HS-27A (cell line): ENCODE measurements around the gene MEIOB.
"Not testable (repeated sequence)": the region's sequence is repeated elsewhere in the genome, so short reads cannot be mapped to it uniquely, and the experiment has no call there.

Source experiments
- DNase-seq: peaks from one replicate; pipeline ENCODE4 v3.0.0-alpha.2; 2012; ENCODE audit warnings: low read depth, missing footprints

Gene MEIOB

DNA sequence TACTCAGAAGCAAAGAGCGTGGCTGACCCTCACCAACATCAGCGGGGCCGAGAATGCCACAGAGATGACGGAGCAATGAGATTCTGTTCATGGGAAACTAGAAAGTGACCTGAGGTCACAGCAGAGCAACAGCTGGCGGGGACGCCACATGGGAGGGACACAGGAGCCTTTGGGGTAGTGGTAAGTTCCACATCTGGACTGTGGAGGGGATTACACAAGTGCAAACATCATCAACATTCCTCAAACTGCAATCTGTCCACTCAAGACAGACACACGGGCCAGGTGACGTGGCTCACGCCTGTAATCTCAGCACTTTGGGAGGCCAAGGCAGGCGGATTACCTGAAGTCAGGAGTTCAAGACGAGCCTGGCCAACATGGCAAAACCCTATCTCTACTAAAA lies 56.5 kb downstream of the MEIOB start:
- DNase-seq = no peak

- no peak for DNase-seq
Measured at GRCh38 chr16:1812732-1813163, 59.2 kb downstream of the MEIOB start.

- DNase-seq = no peak
Measured at GRCh38 chr16:1810536-1810935, 61.4 kb downstream of the MEIOB start.

GRCh38 chr16:1810106-1810505 lies 61.9 kb downstream of the MEIOB start:
- DNase-seq = no peak

- no peak for DNase-seq
Measured at GRCh38 chr16:1809281-1809801, 62.6 kb downstream of the MEIOB start.

DNA sequence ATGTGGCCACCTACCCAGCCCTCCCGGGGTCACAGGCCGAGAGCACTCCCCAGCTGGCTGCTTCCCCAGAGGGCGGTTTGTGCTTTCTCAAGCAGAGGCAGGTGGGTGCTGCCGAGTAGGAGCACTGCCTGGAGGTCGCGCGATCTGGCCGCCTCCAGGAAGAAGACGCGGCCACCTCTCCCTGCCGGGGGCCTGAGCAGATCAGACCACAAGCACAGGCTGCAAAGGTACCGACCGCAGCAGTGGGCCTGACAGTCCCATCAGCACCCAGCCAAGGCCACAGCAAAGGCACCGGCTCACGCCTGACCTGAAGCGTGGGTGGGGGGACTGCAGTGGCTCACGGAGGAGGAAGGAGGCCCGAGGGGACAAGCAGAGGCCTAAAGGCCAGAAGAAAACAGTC lies 63.3 kb downstream of the MEIOB start:
- no peak for DNase-seq

GRCh38 chr16:1807626-1808025 lies 64.3 kb downstream of the MEIOB start:
- no peak for DNase-seq

GRCh38 chr16:1800701-1801100 lies 71.3 kb downstream of the MEIOB start:
- DNase-seq = no peak

DNA sequence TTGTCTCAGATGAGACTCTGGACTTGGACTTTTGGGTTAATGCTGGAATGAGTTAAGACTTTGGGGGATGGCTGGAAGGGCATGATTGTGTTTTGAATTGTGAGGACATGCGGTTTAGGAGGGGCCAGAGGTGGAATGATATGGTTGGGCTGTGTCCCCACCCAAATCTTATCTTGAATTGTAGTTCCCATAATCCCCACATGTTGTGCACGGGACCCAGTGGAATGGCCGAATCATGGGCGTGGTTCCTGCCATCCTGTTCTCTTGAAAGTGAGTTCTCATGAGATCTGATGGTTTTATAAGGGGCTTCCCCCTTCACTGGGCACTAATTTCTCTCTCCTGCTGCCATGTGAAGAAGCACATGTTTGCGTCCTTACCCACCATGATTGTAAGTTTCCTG lies 72.7 kb downstream of the MEIOB start:
- not testable (repeated sequence) for DNase-seq

- no peak for DNase-seq
Measured at GRCh38 chr16:1794908-1795666, 76.9 kb downstream of the MEIOB start.

GRCh38 chr16:1794221-1794871 lies 77.6 kb downstream of the MEIOB start:
- DNase-seq = no peak

DNA sequence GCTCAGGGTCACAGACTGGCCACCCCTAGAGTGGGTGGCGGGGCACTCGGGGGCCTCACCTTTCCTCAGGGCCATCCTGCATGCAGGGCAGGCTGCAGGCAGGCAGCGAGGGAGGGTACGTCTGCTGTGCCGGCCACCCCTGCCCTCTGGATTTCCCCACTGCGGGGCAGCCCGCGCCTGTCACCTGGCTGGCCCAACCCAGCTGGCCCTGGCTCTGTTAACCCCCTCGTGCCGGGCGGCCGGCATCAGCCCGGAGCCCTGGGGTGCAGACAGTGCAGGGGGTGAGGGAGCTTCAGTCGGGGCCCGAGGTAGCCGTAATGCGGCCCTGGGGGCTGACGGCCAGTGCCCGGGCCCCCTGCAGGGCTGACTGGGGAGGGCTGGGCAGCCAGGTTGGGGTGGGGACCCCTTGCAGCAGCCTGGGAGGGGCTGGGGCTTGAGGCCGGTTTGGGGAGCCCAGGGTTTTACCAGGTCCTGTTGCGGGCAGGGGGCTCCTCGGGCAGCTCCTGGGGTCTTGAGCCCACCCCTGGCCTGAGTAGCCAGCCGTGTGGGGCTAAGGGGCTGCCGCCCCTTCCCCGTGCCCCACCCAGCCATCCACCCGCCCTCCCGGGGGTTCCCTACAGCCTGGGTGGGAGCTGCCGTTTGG lies 78.3 kb downstream of the MEIOB start, which contains the start of gene IGFALS:
Gene IGFALS (minus strand): TSS at position 128 of the 643 bp plus-strand sequence. CDS start 53 bp downstream, at position 75.
- no peak for DNase-seq

DNA sequence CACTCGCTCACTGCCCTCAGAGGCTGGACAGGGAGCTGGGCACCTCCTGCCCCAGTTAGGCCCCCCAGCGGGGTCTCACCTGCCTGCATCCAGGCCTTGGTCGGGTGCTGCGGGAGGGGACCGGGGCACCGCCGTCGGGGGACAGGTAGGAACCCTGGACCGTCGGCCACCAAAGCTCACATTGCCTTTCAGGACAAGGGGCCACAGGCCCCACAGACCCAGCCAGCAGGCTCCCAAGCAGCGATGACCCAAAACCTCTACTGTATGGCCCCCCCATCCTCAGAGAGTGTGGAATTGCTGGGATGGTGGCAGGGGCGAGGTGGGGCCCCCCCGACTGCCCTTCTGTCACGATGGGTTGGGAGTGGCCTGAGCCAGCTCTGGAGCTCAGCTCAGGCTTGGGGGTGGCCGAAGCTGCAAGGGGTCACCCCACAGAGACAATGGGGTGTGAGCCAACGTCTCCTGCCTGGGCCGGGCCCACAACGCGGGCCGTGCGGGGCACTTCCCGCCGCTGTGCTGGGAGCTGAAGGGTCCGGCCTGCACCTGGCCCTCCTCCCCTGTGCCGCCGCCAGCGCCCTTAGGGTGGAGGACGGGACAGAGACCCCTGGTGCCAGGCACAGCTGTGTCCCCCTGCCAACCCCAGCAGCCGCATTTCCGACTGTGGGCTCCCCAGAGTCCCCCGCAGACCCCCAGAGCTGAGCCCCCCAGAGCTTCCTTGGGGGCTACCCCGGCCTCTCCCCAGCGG lies 79.0 kb downstream of the MEIOB start:
- no peak for DNase-seq

DNA sequence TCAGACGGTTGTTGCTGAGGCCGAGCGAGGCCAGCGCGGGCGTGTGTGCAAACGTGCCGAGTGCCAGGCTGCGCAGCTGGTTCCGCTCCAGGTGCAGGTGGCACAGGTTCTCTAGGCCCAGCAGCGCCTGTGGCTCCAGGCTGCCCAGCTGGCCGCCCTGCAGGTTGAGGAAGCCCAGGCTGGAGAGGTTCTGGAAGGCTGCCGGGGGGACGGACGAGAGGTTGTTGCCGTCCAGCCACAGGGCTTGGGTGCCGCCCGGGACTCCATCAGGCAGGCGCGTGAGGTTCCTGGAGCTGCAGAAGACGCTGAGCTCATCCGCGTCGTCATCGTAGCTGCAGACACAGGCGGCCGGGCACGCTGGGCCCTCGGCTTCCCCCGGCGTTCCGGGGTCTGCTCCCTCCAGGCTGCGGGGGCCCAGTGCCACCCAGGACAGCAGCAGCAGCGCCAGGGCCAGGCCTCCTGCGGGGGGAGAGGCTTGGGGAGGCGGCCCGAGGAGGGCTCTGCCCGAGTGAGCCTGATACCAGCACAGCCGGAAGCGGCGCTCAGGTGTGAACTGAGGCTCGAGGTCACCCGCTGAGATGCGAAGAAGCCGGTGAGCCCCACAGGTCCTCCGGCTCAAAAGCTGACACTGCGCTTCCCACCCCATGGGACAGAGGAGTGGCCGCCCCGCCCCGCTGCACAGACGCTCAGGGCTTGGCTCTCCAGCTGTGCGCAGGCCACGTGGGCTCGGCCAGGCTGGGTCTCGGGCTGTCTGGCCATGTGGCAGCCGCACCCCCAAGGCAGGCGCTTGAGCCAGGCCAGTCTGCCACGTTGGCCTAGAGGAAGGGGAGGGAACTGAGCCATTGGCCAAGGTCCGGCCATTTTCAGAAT lies 79.8 kb downstream of the MEIOB start:
- DNase-seq = no peak

GRCh38 chr16:1791256-1791942 lies 80.6 kb downstream of the MEIOB start:
- DNase-seq = no peak

GRCh38 chr16:1790611-1791255 lies 81.2 kb downstream of the MEIOB start:
- DNase-seq = no peak

- no peak for DNase-seq
Measured at GRCh38 chr16:1790261-1790610, 81.7 kb downstream of the MEIOB start.

GRCh38 chr16:1789643-1790045 lies 82.3 kb downstream of the MEIOB start:
- no peak for DNase-seq

DNA sequence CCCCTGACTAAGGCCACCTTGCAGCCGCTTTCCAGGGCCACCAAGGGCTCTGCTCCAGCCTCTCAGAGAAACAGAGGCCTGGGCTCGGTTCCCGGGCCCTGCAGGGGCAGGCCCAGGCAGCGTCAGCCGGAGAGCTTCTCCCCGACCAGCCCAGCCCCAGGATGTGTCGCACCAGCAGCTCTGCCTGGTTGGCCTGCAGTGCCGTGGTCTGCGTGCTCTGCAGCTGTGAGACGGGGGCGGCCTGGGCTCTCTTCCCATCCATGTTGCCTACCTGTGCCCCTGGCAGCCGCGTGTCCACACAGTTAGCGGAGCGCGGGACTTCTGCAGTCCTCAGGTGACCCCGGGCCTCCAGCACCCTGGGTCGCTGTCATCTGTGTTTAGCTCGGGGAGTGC lies 83.3 kb downstream of the MEIOB start:
- DNase-seq = no peak

DNA sequence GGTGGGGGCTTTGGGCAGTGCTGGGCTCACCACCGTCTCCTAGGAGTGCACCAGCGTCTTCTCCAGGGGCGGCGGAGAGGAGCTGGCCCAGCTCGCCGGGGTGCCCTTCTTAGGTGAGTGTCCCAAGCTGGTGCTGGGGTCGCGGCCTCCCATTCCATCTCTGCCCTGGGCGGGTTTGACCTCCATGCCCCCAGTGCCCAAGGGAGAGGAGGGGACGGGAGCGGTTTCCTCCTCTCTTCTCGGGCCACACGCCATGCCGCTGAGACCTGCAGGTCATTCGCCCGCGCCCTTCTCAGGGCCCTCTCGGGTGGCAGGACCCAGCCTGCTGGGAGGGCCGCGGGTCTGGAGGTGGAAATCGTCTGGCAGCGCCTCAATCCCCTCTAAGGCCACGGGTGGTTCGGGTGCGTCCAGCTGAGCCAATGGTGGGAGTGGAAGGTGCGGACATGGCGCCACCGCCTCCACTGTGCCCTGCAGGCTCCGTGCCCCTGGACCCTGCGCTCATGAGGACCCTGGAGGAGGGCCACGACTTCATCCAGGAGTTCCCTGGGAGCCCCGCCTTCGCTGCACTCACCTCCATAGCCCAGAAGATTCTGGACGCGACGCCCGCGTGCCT lies 83.8 kb downstream of the MEIOB start:
- no peak for DNase-seq
